Femur (tissue), 1 donor: ENCODE measurements around the gene GINS2.

Experiments
- DNase-seq: peaks from one replicate; pipeline ENCODE4 v3.0.0-alpha.2; 2017

The GINS2 gene

GRCh38 chr16:85688586-85689284 lies at the start of gene GINS2:
Gene GINS2 (minus strand): TSS chr16:85688954. CDS start chr16:85688898, 56 bp downstream.
- peak; percentile 95 for DNase-seq

GRCh38 chr16:85736921-85737320 lies 48.2 kb upstream of the GINS2 start:
- no peak for DNase-seq

GRCh38 chr16:85735946-85736345 lies 47.2 kb upstream of the GINS2 start:
- DNase-seq: no peak

- peak; percentile 55 for DNase-seq
These were observed 46.5 kb upstream of the GINS2 start for GRCh38 chr16:85735225-85735635.

- no peak for DNase-seq
These were observed 45.7 kb upstream of the GINS2 start for GRCh38 chr16:85734311-85735017.

GRCh38 chr16:85733839-85734170 lies 45.1 kb upstream of the GINS2 start:
- no peak for DNase-seq

GRCh38 chr16:85733155-85733838 lies 44.5 kb upstream of the GINS2 start:
- no peak for DNase-seq

- DNase-seq: no peak
These were observed 42.4 kb upstream of the GINS2 start for GRCh38 chr16:85731179-85731578.

GRCh38 chr16:85730186-85730465 lies 41.4 kb upstream of the GINS2 start:
- no peak for DNase-seq

GRCh38 chr16:85729452-85730185 lies 40.9 kb upstream of the GINS2 start:
- no peak for DNase-seq

- no peak for DNase-seq
These were observed 40.1 kb upstream of the GINS2 start for GRCh38 chr16:85728879-85729278.

GRCh38 chr16:85724936-85725335 lies 36.2 kb upstream of the GINS2 start:
- DNase-seq: no peak

GRCh38 chr16:85724126-85724879 lies 35.5 kb upstream of the GINS2 start:
- DNase-seq: no peak

- no peak for DNase-seq
These were observed 33.6 kb upstream of the GINS2 start for GRCh38 chr16:85722128-85722893.

- no peak for DNase-seq
These were observed 31.5 kb upstream of the GINS2 start for GRCh38 chr16:85720302-85720637.

GRCh38 chr16:85719605-85720301 lies 31.0 kb upstream of the GINS2 start:
- no peak for DNase-seq

GRCh38 chr16:85718682-85719081 lies 29.9 kb upstream of the GINS2 start:
- DNase-seq: no peak

GRCh38 chr16:85718153-85718477 lies 29.4 kb upstream of the GINS2 start:
- no peak for DNase-seq

- peak; percentile 70 for DNase-seq
These were observed 28.8 kb upstream of the GINS2 start for GRCh38 chr16:85717393-85718152.

- DNase-seq: no peak
These were observed 27.9 kb upstream of the GINS2 start for GRCh38 chr16:85716680-85717038.
